ENCODE measurements around the gene LVRN. TPM values are rescaled to one million over a fixed set of nuclear protein-coding genes. Genes with fewer than 3 reads are reported as not detected.

Gene LVRN
- total RNA-seq, 1 experiment from 2014 or later: 0.09 TPM

DNA sequence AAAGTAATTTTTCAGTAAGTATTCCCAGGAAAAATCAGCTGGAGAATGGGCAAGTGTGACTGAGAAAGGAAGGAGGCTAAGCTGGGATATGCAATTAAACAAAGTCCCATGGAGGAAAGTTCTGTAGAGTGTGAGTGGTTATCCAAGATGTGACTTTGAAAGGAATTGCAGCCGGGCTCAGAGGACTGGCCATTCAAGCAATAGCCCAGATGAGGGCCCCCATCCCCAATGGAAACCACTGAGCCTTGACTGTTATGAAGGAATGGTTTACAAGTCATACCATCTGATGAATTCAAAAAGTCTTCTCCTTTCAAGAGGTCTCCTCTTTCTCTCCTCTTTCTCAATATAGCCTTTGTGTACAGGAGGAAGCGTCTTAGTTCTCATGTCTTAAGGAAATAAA, 6.5 kb downstream of the LVRN start:
- Histone ChIP-seq H4K91ac (ENCODE audit: insufficient read length, low read depth, low read length) (no peak overlapping the region), H3K14ac (ENCODE audit: insufficient read depth, low read length) (no peak overlapping the region), H4K8ac (replicated peaks; ENCODE audit: insufficient read length, low read depth, low read length) (no peak overlapping the region), H2BK15ac (ENCODE audit: low read depth, low read length) (no peak overlapping the region), H3K79me2 (ENCODE audit: insufficient read depth, low read length) (no peaks in the 10 kb centered on the region), H3K27me3 (ENCODE audit: insufficient read depth, low read length) (peaks cover 7% of the 10 kb centered on the region), H3K27ac (ENCODE audit: insufficient read length, low read depth, low read length) (no peak overlapping the region), H3K9ac (ENCODE audit: extremely low read depth, insufficient read length, low read length) (no peak overlapping the region), H2BK120ac (ENCODE audit: low read depth, low read length, poor library complexity, severe bottlenecking) (no peak overlapping the region), H2AFZ (ENCODE audit: low read length) (no peak overlapping the region), H3K23me2 (ENCODE audit: insufficient read length, low read depth, low read length, poor library complexity, severe bottlenecking) (no peaks in the 10 kb centered on the region), H3K4ac (ENCODE audit: low read depth, low read length) (no peak overlapping the region), H2BK12ac (ENCODE audit: insufficient read length, low read depth, low read length) (no peak overlapping the region), H4K5ac (ENCODE audit: insufficient read length, low read depth, low read length) (no peak overlapping the region), H3K4me2 (ENCODE audit: insufficient read depth, insufficient read length, low read length) (no peak overlapping the region), H2BK5ac (ENCODE audit: insufficient read length, low read length) (no peak overlapping the region), H4K20me1 (ENCODE audit: control insufficient read depth, insufficient read depth, insufficient read length) (no peaks in the 10 kb centered on the region), H3K18ac (ENCODE audit: insufficient read length, low read depth, low read length) (no peak overlapping the region), H2AK5ac (ENCODE audit: insufficient read length, low read length) (no peak overlapping the region), H2BK20ac (ENCODE audit: low read depth, low read length, poor library complexity, severe bottlenecking) (no peak overlapping the region), H3K23ac (ENCODE audit: insufficient read length, low read depth, low read length) (no peak overlapping the region), H3K9me3 (ENCODE audit: control insufficient read depth, low read depth, low read length) (no peaks in the 10 kb centered on the region), H3K56ac (ENCODE audit: insufficient read length, low read depth, low read length) (no peak overlapping the region), H3K79me1 (ENCODE audit: insufficient read depth, low read depth, low read length, poor library complexity, severe bottlenecking) (no peaks in the 10 kb centered on the region), H3K4me1 (ENCODE audit: insufficient read depth, low read length) (no peaks in the 10 kb centered on the region), H3T11ph (ENCODE audit: low read length) (no peak overlapping the region)
- no peaks in the 10 kb centered on the region for H3K36me3 Mint-ChIP-seq (ENCODE audit: insufficient read depth in 1 of 3, low read depth in 3 of 3)
- no CpG with 5 or more reads among the region's 2 CpGs for WGBS (ENCODE audit: extremely low coverage, insufficient read length, low lambda C conversion rate)
- TF ChIP-seq, protein P1, sequence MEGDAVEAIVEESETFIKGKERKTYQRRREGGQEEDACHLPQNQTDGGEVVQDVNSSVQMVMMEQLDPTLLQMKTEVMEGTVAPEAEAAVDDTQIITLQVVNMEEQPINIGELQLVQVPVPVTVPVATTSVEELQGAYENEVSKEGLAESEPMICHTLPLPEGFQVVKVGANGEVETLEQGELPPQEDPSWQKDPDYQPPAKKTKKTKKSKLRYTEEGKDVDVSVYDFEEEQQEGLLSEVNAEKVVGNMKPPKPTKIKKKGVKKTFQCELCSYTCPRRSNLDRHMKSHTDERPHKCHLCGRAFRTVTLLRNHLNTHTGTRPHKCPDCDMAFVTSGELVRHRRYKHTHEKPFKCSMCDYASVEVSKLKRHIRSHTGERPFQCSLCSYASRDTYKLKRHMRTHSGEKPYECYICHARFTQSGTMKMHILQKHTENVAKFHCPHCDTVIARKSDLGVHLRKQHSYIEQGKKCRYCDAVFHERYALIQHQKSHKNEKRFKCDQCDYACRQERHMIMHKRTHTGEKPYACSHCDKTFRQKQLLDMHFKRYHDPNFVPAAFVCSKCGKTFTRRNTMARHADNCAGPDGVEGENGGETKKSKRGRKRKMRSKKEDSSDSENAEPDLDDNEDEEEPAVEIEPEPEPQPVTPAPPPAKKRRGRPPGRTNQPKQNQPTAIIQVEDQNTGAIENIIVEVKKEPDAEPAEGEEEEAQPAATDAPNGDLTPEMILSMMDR (conservative IDR thresholded peaks at IDR 0.05): no peak
- H3K27ac Mint-ChIP-seq: no peak overlapping the region
- peaks cover 2% of the 10 kb centered on the region for H3K27me3 Mint-ChIP-seq (ENCODE audit: low read depth)
- no peak overlapping the region for H3K4me3 Mint-ChIP-seq
- DNase-seq: no peak
- peaks cover 2% of the 10 kb centered on the region in 2 experiments; a peak in 2 of 5 replicates for H3K9me3 Mint-ChIP-seq
- H3K4me1 Mint-ChIP-seq: 0 out of 4 replicates have a peak, but pooled peaks cover 0 to 1% of the 10 kb centered on the region in 2 experiments

Data from H9 (cell line).